IMR-90 (cell line): Measurements from ENCODE around the gene MARS1. TPM values are rescaled to one million over a fixed set of nuclear protein-coding genes. Genes with fewer than 3 reads are reported as not detected.

ENCODE experiments used
- ATAC-seq: fragments of 200-7000 bp; cut with Tn5 transposase; 2 replicates; pipeline ENCODE4 v1.9.1; 2020; ENCODE audit warnings: low read depth, mild to moderate bottlenecking, moderate library complexity
- BruUV-seq: library from RNA; stranded (reverse); fragments of 400-500 nt; replicated peaks from 2 replicates; lab custom pipeline; 2021; lab: Mats Ljungman, UMichigan
- CTCF ChIA-PET: fragments of 300-600 bp; formaldehyde crosslinking; extraction: SDS; loops from one replicate; lab custom pipeline; 2021; ENCODE audit warnings: antibody characterized with exemption; lab: Yijun Ruan, JAX
- POLR2A ChIA-PET: fragments of 300-600 bp; sonication (Branson Sonifier 250); formaldehyde crosslinking; loops from one replicate; lab custom pipeline; 2022; ENCODE audit warnings: antibody characterized with exemption; ENCODE audit not compliant: unreplicated experiment; lab: Charles Lee
- DNase-seq: peaks from one replicate; pipeline ENCODE4 v3.0.0; 2013
- H2AFZ ChIP-seq: replicated peaks from 2 replicates; pipeline ENCODE3; 2013; ENCODE audit warnings: low read length, mild to moderate bottlenecking; ENCODE audit not compliant: poor library complexity
- H2AK5ac ChIP-seq: 2 replicates; pipeline ENCODE4 v1.6.1; 2013; ENCODE audit warnings: low read depth, low read length, inconsistent platforms
- H2AK9ac ChIP-seq: replicated peaks from 2 replicates; pipeline ENCODE3; 2013; ENCODE audit warnings: mild to moderate bottlenecking, low read depth, low read length, moderate library complexity; ENCODE audit not compliant: poor library complexity
- H2BK120ac ChIP-seq: 2 replicates; pipeline ENCODE4 v1.6.1; 2013; ENCODE audit warnings: low read depth, low read length, inconsistent platforms
- H2BK15ac ChIP-seq: 3 replicates; pipeline ENCODE4 v1.6.1; 2013; ENCODE audit warnings: low read depth, low read length, inconsistent platforms
- H2BK20ac ChIP-seq: 2 replicates; pipeline ENCODE4 v1.6.1; 2013; ENCODE audit warnings: low read depth, mild to moderate bottlenecking, inconsistent platforms, low read length, moderate library complexity
- H2BK5ac ChIP-seq: 2 replicates; pipeline ENCODE4 v1.6.1; 2013; ENCODE audit warnings: mild to moderate bottlenecking, low read depth, low read length, inconsistent platforms; ENCODE audit not compliant: poor library complexity, severe bottlenecking
- H3K14ac ChIP-seq: replicated peaks from 2 replicates; pipeline ENCODE4 v1.6.1; 2013; ENCODE audit warnings: low read depth, low read length, inconsistent platforms
- H3K18ac ChIP-seq: 2 replicates; pipeline ENCODE4 v1.6.1; 2013; ENCODE audit warnings: low read depth, low read length, control low read depth
- H3K23ac ChIP-seq: 2 replicates; pipeline ENCODE4 v1.6.1; 2013; ENCODE audit warnings: low read depth, low read length, inconsistent platforms
- H3K27ac ChIP-seq: 2 replicates; pipeline ENCODE4 v1.5.1; 2013; ENCODE audit warnings: mild to moderate bottlenecking, control low read depth, low read length; ENCODE audit not compliant: insufficient read depth
- H3K27me3 ChIP-seq: 2 replicates; pipeline ENCODE4 v1.6.1; 2013; ENCODE audit warnings: low read length; ENCODE audit not compliant: control insufficient read depth, insufficient read depth
- H3K36me3 ChIP-seq: 2 replicates; pipeline ENCODE4 v1.6.1; 2013; ENCODE audit warnings: low read length, mixed read lengths; ENCODE audit not compliant: control insufficient read depth, insufficient read depth
- H3K4ac ChIP-seq: 2 replicates; pipeline ENCODE4 v1.6.1; 2013; ENCODE audit warnings: low read depth, low read length, inconsistent platforms
- H3K4me1 ChIP-seq: 2 replicates; pipeline ENCODE4 v1.6.1; 2013; ENCODE audit warnings: low read length, mixed read lengths; ENCODE audit not compliant: control insufficient read depth, insufficient read depth
- H3K4me2 ChIP-seq: 2 replicates; pipeline ENCODE4 v1.6.1; 2013; ENCODE audit warnings: low read depth, mild to moderate bottlenecking, control low read depth, low read length, moderate library complexity
- H3K4me3 ChIP-seq: 2 replicates; pipeline ENCODE4 v1.5.1; 2013; ENCODE audit warnings: low read depth, mild to moderate bottlenecking, control low read depth, low read length, moderate library complexity; ENCODE audit not compliant: insufficient read depth
- H3K56ac ChIP-seq: 2 replicates; pipeline ENCODE4 v1.6.1; 2013; ENCODE audit warnings: low read length, inconsistent platforms; ENCODE audit not compliant: insufficient read depth; ENCODE audit errors: extremely low read depth
- H3K79me1 ChIP-seq, 2 experiments: 2 replicates each; pipeline ENCODE4 v1.6.1; 2013; ENCODE audit warnings: low read length in 2 of 2, inconsistent platforms in 1 of 2, low read depth in 1 of 2
- H3K9ac ChIP-seq: 2 replicates; pipeline ENCODE4 v1.6.1; 2013; ENCODE audit warnings: low read depth, low read length, control low read depth
- H3K9me1 ChIP-seq: 2 replicates; pipeline ENCODE4 v1.6.1; 2013; ENCODE audit warnings: low read length, inconsistent platforms; ENCODE audit not compliant: insufficient read depth
- H3K9me3 ChIP-seq: 2 replicates; pipeline ENCODE4 v1.6.1; 2013; ENCODE audit warnings: low read length; ENCODE audit not compliant: control insufficient read depth, insufficient read depth
- H4K20me1 ChIP-seq: 2 replicates; pipeline ENCODE4 v1.6.1; 2013; ENCODE audit warnings: low read length, inconsistent platforms; ENCODE audit not compliant: insufficient read depth
- H4K5ac ChIP-seq: 2 replicates; pipeline ENCODE4 v1.6.1; 2013; ENCODE audit warnings: mild to moderate bottlenecking, low read depth, low read length, control low read depth
- H4K8ac ChIP-seq, 2 experiments: 2 replicates each; pipeline ENCODE4 v1.6.1; 2013; ENCODE audit warnings: low read depth in 2 of 2, low read length in 2 of 2, control low read depth in 1 of 2, inconsistent platforms in 1 of 2
- H4K91ac ChIP-seq: 2 replicates; pipeline ENCODE4 v1.6.1; 2013; ENCODE audit warnings: low read depth, low read length, inconsistent platforms; ENCODE audit not compliant: insufficient read depth
- BHLHE40 ChIP-seq: fragments of 150-350 bp; IDR thresholded peaks from 2 replicates; pipeline ENCODE4 v1.6.1; 2016; ENCODE audit warnings: mild to moderate bottlenecking, low read depth, low read length
- FOS ChIP-seq: fragments of 150-350 bp; IDR thresholded peaks from 2 replicates; pipeline ENCODE4 v1.6.1; 2016; ENCODE audit warnings: low read depth, low read length
- MAFK ChIP-seq: IDR thresholded peaks from 2 replicates; pipeline ENCODE4 v1.6.1; 2012; ENCODE audit warnings: low read depth, low read length, improper control_type of control experiment
- MXI1 ChIP-seq: IDR thresholded peaks from 2 replicates; pipeline ENCODE4 v1.6.1; 2012; ENCODE audit warnings: low read depth, mild to moderate bottlenecking, low read length, moderate library complexity, borderline replicate concordance
- RCOR1 ChIP-seq: IDR thresholded peaks from 2 replicates; pipeline ENCODE4 v1.6.1; 2012; ENCODE audit warnings: mild to moderate bottlenecking, low read length, improper control_type of control experiment; ENCODE audit not compliant: insufficient replicate concordance
- WGBS, 2 experiments: methylation state at CpG; one replicate each; pipeline versions ENCODE4 v1.1.5 to v1.1.7; 2013; ENCODE audit warnings: missing lambda C conversion rate in 2 of 2; ENCODE audit not compliant: insufficient read length in 1 of 2; ENCODE audit errors: extremely low coverage in 2 of 2; 5-methylcytosine and 5-hydroxymethylcytosine counted together
- dilution Hi-C: fragments of 300-500 bp; cut with HindIII; formaldehyde crosslinking; loops from one replicate; pipeline ENCODE4 v1.14.3; 2018; ENCODE audit warnings: low sequenced_read_pairs; ENCODE audit not compliant: unreplicated experiment
- in situ Hi-C: fragments of 300-500 bp; cut with MboI; formaldehyde crosslinking; loops from 3 replicates; pipeline ENCODE4 v1.14.3; 2019; ENCODE audit warnings: low sequenced_read_pairs, inconsistent platforms, mixed read lengths
- intact Hi-C: fragments of 100-400 bp; cut with micrococcal nuclease; formaldehyde crosslinking; loops from 2 replicates; pipeline ENCODE4 v1.10.0; 2022
- polyA plus RNA-seq, 3 experiments: library from polyadenylated mRNA; depleted of rRNA; stranded (reverse); fragments of >200 nt; gene quantifications; 2 replicates each; pipeline ENCODE4 v1.2.3, GENCODE V29; 2012; ENCODE audit warnings: low replicate concordance in 1 of 3
- total RNA-seq: library from RNA; depleted of rRNA; stranded (reverse); fragments of >200 nt; gene quantifications from 2 replicates; pipeline ENCODE4 v1.2.3, GENCODE V29; 2012
- TF ChIP-seq, protein P1 (sequence below): conservative IDR thresholded peaks from 2 replicates; pipeline ENCODE4 v1.5.1; 2012; ENCODE audit warnings: mild to moderate bottlenecking, low read depth, low read length, improper control_type of control experiment

Gene MARS1
- total and polyA plus RNA-seq, 2 of the 4 experiments (the other 2 are of a cell fraction), result 156 to 164 TPM

DNA sequence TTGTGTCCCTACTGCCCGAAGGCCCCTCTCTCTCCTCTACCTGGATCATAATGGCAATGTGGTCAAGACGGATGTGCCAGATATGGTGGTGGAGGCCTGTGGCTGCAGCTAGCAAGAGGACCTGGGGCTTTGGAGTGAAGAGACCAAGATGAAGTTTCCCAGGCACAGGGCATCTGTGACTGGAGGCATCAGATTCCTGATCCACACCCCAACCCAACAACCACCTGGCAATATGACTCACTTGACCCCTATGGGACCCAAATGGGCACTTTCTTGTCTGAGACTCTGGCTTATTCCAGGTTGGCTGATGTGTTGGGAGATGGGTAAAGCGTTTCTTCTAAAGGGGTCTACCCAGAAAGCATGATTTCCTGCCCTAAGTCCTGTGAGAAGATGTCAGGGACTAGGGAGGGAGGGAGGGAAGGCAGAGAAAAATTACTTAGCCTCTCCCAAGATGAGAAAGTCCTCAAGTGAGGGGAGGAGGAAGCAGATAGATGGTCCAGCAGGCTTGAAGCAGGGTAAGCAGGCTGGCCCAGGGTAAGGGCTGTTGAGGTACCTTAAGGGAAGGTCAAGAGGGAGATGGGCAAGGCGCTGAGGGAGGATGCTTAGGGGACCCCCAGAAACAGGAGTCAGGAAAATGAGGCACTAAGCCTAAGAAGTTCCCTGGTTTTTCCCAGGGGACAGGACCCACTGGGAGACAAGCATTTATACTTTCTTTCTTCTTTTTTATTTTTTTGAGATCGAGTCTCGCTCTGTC lies 31.0 kb upstream of the MARS1 start:
- Histone ChIP-seq H3K14ac (no peak overlapping the region; the same call in none of the 2 replicates), H3K23ac (no peak overlapping the region), H3K56ac (no peak overlapping the region), H2AK5ac (peak overlapping the region; percentile 87; the same call in 1 of the 2 replicates), H3K4ac (peak overlapping the region; percentile 78), H3K4me2 (no peak overlapping the region), H2AFZ (peak overlapping the region; percentile 84), H3K4me3 (no peak overlapping the region), H4K8ac (peak overlapping the region in 1 of 2 experiments; percentile 22; a peak in 1 of 4 replicates), H3K27ac (no peak overlapping the region), H3K36me3 (no peaks in the 10 kb centered on the region), H2BK15ac (peak overlapping the region; percentile 79; the same call in 2 of the 3 replicates), H3K9ac (no peak overlapping the region), H2BK20ac (peak overlapping the region; percentile 48; the same call in 1 of the 2 replicates), H4K91ac (peak overlapping the region; percentile 43), H3K27me3 (no peaks in the 10 kb centered on the region), H3K9me3 (no peaks in the 10 kb centered on the region), H2BK120ac (peak overlapping the region; percentile 82), H3K4me1 (peaks cover 31% of the 10 kb centered on the region), H2AK9ac (peak overlapping the region; percentile 22), H3K79me1 (peaks cover 0 to 12% of the 10 kb centered on the region in 2 experiments; a peak in 1 of 4 replicates), H2BK5ac (no peak overlapping the region), H3K9me1 (peaks cover 20% of the 10 kb centered on the region), H4K20me1 (no peaks in the 10 kb centered on the region), H3K18ac (no peak overlapping the region), H4K5ac (no peak overlapping the region)
- TF ChIP-seq RCOR1 (no peak), MXI1 (no peak), FOS (no peak), BHLHE40 (no peak), MAFK (no peak)
- TF ChIP-seq, protein P1, sequence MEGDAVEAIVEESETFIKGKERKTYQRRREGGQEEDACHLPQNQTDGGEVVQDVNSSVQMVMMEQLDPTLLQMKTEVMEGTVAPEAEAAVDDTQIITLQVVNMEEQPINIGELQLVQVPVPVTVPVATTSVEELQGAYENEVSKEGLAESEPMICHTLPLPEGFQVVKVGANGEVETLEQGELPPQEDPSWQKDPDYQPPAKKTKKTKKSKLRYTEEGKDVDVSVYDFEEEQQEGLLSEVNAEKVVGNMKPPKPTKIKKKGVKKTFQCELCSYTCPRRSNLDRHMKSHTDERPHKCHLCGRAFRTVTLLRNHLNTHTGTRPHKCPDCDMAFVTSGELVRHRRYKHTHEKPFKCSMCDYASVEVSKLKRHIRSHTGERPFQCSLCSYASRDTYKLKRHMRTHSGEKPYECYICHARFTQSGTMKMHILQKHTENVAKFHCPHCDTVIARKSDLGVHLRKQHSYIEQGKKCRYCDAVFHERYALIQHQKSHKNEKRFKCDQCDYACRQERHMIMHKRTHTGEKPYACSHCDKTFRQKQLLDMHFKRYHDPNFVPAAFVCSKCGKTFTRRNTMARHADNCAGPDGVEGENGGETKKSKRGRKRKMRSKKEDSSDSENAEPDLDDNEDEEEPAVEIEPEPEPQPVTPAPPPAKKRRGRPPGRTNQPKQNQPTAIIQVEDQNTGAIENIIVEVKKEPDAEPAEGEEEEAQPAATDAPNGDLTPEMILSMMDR, result no peak
- ATAC-seq (no peak), DNase-seq (no peak)
- CTCF ChIA-PET, result no interaction called here
- dilution Hi-C loops, result no loop called here
- 95% methylated on average over 2 of the region's 6 CpGs; no CpG with 5 or more reads in 1 of the 2 experiments for WGBS, 2 experiments
- intact Hi-C loops, result loop anchor here (5.0 kb wide), 1 partner anchor 235 kb away; the partner anchor contains the start of gene OS9
- BruUV-seq, result no TSS peak
- POLR2A ChIA-PET, result no interaction called here
- in situ Hi-C loops, result no loop called here
